Body of pancreas (tissue), 4 donors: ENCODE data around the gene ATP10A. TPM values are rescaled to one million over a fixed set of nuclear protein-coding genes. Genes with fewer than 3 reads are reported as not detected.
A peak's percentile ranks its signal among the peaks of the same experiment; 100 is the strongest.

ENCODE experiments used
- ATAC-seq: fragments of 150-250 bp; one replicate; pipeline ENCODE4 v1.9.1; 2016
- DNase-seq, 4 donors: peaks; one replicate each; pipeline ENCODE4 v3.0.0-alpha.2; 2019
- H3K27ac ChIP-seq, 4 donors: fragments of 200-600 bp; sonication (generic); 1 replicate in 3 of 4; 2 replicates in 1 of 4; pipeline versions ENCODE4 v1.5.1 to v1.6.1; 2016 to 2019; ENCODE audit warnings: mild to moderate bottlenecking in 1 of 4, mixed read lengths in 1 of 4, moderate library complexity in 1 of 4
- H3K27me3 ChIP-seq, 2 donors: fragments of 200-600 bp; sonication (generic); one replicate each; pipeline ENCODE4 v1.6.0; 2016; ENCODE audit warnings: mild to moderate bottlenecking in 1 of 2
- H3K36me3 ChIP-seq, 2 donors: fragments of 200-600 bp; sonication (generic); replicated peaks in 1 of 2; 2 replicates each; pipeline ENCODE4 v1.5.1; 2016; ENCODE audit warnings: low read depth in 2 of 2; ENCODE audit not compliant: insufficient read depth in 1 of 2
- H3K4me1 ChIP-seq: fragments of 200-600 bp; sonication (generic); one replicate; pipeline ENCODE4 v1.6.0; 2016
- H3K4me3 ChIP-seq, 2 donors: fragments of 200-600 bp; sonication (generic); 1 replicate in 1 of 2; 2 replicates in 1 of 2; pipeline ENCODE4 v1.5.1; 2016 to 2019
- H3K9me3 ChIP-seq, 3 donors: fragments of 200-600 bp; sonication (generic); 1 replicate in 2 of 3; 2 replicates in 1 of 3; pipeline ENCODE4 v1.5.1; 2016
- CTCF ChIP-seq, 7 experiments: fragments of 450-650 bp in 4 of 7; fragments of 200-600 bp in 3 of 7; sonication (generic) in 3 of 7; IDR thresholded peaks; one replicate each; pipeline ENCODE4 v1.5.1; 2016 to 2019; ENCODE audit warnings: antibody characterized with exemption in 7 of 7
- POLR2A ChIP-seq, 3 donors: fragments of 450-650 bp; IDR thresholded peaks; one replicate each; pipeline ENCODE4 v1.6.1; 2016; ENCODE audit warnings: antibody characterized with exemption in 3 of 3, mild to moderate bottlenecking in 2 of 3
- WGBS, 2 donors: methylation state at CpG; one replicate each; pipeline ENCODE4 v1.1.5; 2017; 5-methylcytosine and 5-hydroxymethylcytosine counted together
- intact Hi-C: fragments of 100-400 bp; cut with DNase I; formaldehyde crosslinking; loops from one replicate; pipeline ENCODE4 v1.15.1; 2023
- total RNA-seq, 2 donors: library from RNA; depleted of rRNA; stranded (reverse); fragments of >200 nt; gene quantifications; one replicate each; pipeline ENCODE4 v1.1.0, GENCODE V29; 2016

The ATP10A gene
- total RNA-seq, 2 donors from 2014 or later = 1.3 to 2.0 TPM

- intact Hi-C loops = no loop called here
- no peak for ATAC-seq
- H3K4me1 ChIP-seq = no peaks in the 10 kb centered on the region
- TF ChIP-seq POLR2A (IDR thresholded peaks at IDR 0.05) (no peak), CTCF (IDR thresholded peaks at IDR 0.05) (no peak)
- H3K9me3 ChIP-seq = no peaks in the 10 kb centered on the region
- WGBS, 2 donors = 75 to 82% methylated on average over 4 to 11 of the region's 11 CpGs
- no peaks in the 10 kb centered on the region for H3K27me3 ChIP-seq
- no peak overlapping the region for H3K27ac ChIP-seq
- H3K36me3 ChIP-seq = no peaks in the 10 kb centered on the region
- peak in 1 of 4 donors; percentile 6 for DNase-seq
- H3K4me3 ChIP-seq = no peak overlapping the region
These were observed 86.1 kb downstream of the ATP10A start for GRCh38 chr15:25777037-25777436.

GRCh38 chr15:25776071-25776746 lies 86.9 kb downstream of the ATP10A start:
- no peak overlapping the region for H3K27ac ChIP-seq
- no peak for TF ChIP-seq POLR2A (IDR thresholded peaks at IDR 0.05)
- no peak for TF ChIP-seq CTCF (IDR thresholded peaks at IDR 0.05)
- H3K4me1 ChIP-seq = no peaks in the 10 kb centered on the region
- H3K4me3 ChIP-seq = no peak overlapping the region
- DNase-seq = peak in 1 of 4 donors; percentile 1
- H3K9me3 ChIP-seq = no peaks in the 10 kb centered on the region
- no peaks in the 10 kb centered on the region for H3K27me3 ChIP-seq
- WGBS, 2 donors = 66 to 67% methylated on average over 15 of the region's 15 CpGs
- H3K36me3 ChIP-seq = no peaks in the 10 kb centered on the region
- intact Hi-C loops = no loop called here
- no peak for ATAC-seq

GRCh38 chr15:25775317-25775912 lies 87.7 kb downstream of the ATP10A start:
- Histone ChIP-seq H3K4me3 (no peak overlapping the region), H3K27ac (no peak overlapping the region), H3K36me3 (no peaks in the 10 kb centered on the region), H3K4me1 (no peaks in the 10 kb centered on the region), H3K9me3 (no peaks in the 10 kb centered on the region), H3K27me3 (no peaks in the 10 kb centered on the region)
- TF ChIP-seq POLR2A (IDR thresholded peaks at IDR 0.05) = no peak
- TF ChIP-seq CTCF (IDR thresholded peaks at IDR 0.05) = no peak
- intact Hi-C loops = no loop called here
- ATAC-seq (peak; percentile 62), DNase-seq (peak in 3 of 4 donors; percentile 23 to 49 (median 23))
- WGBS, 2 donors = 43 to 52% methylated on average over 13 of the region's 13 CpGs

- H3K4me3 ChIP-seq = no peak overlapping the region
- H3K27me3 ChIP-seq = no peaks in the 10 kb centered on the region
- H3K9me3 ChIP-seq = no peaks in the 10 kb centered on the region
- H3K36me3 ChIP-seq = no peaks in the 10 kb centered on the region
- intact Hi-C loops = no loop called here
- no peak for TF ChIP-seq CTCF (IDR thresholded peaks at IDR 0.05)
- no peak for TF ChIP-seq POLR2A (IDR thresholded peaks at IDR 0.05)
- ATAC-seq (no peak), DNase-seq (no peak)
- no peaks in the 10 kb centered on the region for H3K4me1 ChIP-seq
- 61% methylated on average over 2 of the region's 2 CpGs for WGBS, 2 donors
- H3K27ac ChIP-seq = no peak overlapping the region
These were observed 88.3 kb downstream of the ATP10A start for GRCh38 chr15:25774871-25775270.

- WGBS, 2 donors = 63 to 73% methylated on average over 6 of the region's 6 CpGs
- no peaks in the 10 kb centered on the region for H3K4me1 ChIP-seq
- TF ChIP-seq CTCF (IDR thresholded peaks at IDR 0.05) (no peak), POLR2A (IDR thresholded peaks at IDR 0.05) (no peak)
- H3K27ac ChIP-seq = no peak overlapping the region
- H3K27me3 ChIP-seq = no peaks in the 10 kb centered on the region
- H3K9me3 ChIP-seq = no peaks in the 10 kb centered on the region
- ATAC-seq = no peak
- H3K36me3 ChIP-seq = no peaks in the 10 kb centered on the region
- no peak overlapping the region for H3K4me3 ChIP-seq
- intact Hi-C loops = no loop called here
- no peak for DNase-seq
These were observed 89.9 kb downstream of the ATP10A start for GRCh38 chr15:25773248-25773647.
